Uterus (tissue), 2 donors: ENCODE measurements around the gene ATP13A2.

Experiments
- CTCF ChIP-seq, 4 experiments: fragments of 200-600 bp in 2 of 4; fragments of 450-650 bp in 2 of 4; sonication (generic) in 2 of 4; IDR thresholded peaks; one replicate each; pipeline ENCODE4 v1.5.1; 2016 to 2019; ENCODE audit warnings: antibody characterized with exemption in 4 of 4, mild to moderate bottlenecking in 2 of 4, moderate library complexity in 1 of 4
- POLR2A ChIP-seq, 2 donors: fragments of 450-650 bp; IDR thresholded peaks; one replicate each; pipeline ENCODE4 v1.6.1; 2016; ENCODE audit warnings: antibody characterized with exemption in 2 of 2, mild to moderate bottlenecking in 1 of 2, moderate library complexity in 1 of 2

DNA sequence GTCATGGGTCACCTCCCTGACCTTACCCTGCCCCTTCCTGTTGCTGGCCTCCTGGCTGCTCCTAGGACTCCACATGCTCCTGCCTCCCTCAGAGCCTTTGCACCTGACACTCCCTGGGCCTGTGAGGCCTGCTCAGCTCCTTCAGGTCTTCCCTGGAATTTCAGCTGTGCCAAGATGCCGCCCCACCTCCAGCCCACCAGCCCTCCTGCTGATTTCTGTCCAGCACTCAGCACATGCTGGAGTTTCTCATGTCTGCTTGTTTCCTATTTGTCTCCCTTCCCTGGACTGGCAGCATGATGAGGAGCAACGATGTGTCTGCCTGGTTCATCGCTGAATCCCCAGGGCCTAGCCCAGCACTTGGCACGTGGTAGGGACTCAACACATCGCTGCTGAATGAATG is 34.4 kb downstream of the ATP13A2 start:
- TF ChIP-seq CTCF (IDR thresholded peaks at IDR 0.05), result no peak
- no peak for TF ChIP-seq POLR2A (IDR thresholded peaks at IDR 0.05)
